GM21737 (cell line): ENCODE results near the gene MUC5B.
"Not testable (repeated sequence)": the region's sequence is repeated elsewhere in the genome, so short reads cannot be mapped to it uniquely, and the experiment has no call there.

Experiments used
- ATAC-seq: cut with Tn5 transposase; IDR thresholded peaks from one replicate; pipeline ENCODE4 v1.9.1; 2021; ENCODE audit warnings: mild to moderate bottlenecking, moderate library complexity; ENCODE audit not compliant: unreplicated experiment

MUC5B gene, protein sequence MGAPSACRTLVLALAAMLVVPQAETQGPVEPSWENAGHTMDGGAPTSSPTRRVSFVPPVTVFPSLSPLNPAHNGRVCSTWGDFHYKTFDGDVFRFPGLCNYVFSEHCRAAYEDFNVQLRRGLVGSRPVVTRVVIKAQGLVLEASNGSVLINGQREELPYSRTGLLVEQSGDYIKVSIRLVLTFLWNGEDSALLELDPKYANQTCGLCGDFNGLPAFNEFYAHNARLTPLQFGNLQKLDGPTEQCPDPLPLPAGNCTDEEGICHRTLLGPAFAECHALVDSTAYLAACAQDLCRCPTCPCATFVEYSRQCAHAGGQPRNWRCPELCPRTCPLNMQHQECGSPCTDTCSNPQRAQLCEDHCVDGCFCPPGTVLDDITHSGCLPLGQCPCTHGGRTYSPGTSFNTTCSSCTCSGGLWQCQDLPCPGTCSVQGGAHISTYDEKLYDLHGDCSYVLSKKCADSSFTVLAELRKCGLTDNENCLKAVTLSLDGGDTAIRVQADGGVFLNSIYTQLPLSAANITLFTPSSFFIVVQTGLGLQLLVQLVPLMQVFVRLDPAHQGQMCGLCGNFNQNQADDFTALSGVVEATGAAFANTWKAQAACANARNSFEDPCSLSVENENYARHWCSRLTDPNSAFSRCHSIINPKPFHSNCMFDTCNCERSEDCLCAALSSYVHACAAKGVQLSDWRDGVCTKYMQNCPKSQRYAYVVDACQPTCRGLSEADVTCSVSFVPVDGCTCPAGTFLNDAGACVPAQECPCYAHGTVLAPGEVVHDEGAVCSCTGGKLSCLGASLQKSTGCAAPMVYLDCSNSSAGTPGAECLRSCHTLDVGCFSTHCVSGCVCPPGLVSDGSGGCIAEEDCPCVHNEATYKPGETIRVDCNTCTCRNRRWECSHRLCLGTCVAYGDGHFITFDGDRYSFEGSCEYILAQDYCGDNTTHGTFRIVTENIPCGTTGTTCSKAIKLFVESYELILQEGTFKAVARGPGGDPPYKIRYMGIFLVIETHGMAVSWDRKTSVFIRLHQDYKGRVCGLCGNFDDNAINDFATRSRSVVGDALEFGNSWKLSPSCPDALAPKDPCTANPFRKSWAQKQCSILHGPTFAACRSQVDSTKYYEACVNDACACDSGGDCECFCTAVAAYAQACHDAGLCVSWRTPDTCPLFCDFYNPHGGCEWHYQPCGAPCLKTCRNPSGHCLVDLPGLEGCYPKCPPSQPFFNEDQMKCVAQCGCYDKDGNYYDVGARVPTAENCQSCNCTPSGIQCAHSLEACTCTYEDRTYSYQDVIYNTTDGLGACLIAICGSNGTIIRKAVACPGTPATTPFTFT (N-terminal part only)

DNA sequence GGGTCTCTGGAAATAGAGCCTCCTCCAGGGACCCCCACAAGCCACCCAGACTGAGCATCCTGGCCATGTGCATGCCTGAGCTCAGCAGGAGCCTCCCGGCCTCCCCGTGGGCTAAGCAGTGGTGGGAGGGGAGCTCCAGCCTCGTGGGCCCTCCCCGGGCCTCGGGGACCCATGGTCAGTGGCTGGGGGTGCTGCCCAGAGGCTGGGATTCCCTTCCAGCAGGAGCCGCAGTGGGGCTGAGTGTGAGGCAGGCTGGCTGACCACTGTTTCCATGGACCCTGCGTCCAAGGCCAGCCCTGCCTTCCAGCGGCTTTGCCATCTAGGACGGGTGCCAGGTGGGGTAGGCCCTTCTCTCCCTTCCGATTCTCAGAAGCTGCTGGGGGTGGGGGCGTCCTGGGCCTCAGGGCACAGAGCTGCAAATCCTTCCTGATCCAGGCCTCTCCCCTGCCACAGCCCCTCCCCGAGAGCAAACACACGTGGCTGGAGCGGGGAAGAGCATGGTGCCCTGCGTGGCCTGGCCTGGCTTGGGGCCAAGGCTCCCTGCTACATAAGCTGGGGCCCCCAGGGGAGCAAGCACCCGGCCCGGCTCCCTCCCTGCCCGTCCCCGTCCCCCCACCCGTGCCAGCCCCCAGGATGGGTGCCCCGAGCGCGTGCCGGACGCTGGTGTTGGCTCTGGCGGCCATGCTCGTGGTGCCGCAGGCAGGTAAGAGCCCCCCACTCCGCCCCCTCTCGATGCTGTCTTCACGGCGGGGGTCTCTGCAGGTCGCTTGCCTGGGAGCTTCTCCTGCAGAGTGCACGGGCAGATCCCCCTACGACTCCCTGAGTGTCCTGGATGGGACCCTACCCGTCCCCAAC lies at the start of gene MUC5B:
Gene MUC5B, plus strand, starts transcription at position 576 of the 855 bp plus-strand sequence. Its CDS starts 58 bp downstream, at position 634.
- ATAC-seq, result no peak

DNA sequence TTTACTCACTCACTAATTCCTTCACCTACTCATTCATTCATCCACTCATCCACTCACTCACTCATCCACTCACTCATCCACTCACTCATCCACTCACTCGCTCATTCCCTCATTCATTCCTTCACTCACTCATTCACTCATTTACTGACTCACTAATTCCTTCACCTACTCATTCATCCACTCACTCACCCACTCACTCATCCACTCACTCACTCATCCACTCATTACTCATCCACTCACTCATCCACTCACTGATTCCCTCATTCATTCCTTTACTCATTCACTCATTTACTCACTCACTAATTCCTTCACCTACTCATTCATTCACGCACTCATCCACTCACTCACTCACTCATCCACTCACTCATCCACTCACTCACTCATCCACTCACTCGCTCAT lies 49.5 kb upstream of the MUC5B start:
- ATAC-seq, result not testable (repeated sequence)

DNA sequence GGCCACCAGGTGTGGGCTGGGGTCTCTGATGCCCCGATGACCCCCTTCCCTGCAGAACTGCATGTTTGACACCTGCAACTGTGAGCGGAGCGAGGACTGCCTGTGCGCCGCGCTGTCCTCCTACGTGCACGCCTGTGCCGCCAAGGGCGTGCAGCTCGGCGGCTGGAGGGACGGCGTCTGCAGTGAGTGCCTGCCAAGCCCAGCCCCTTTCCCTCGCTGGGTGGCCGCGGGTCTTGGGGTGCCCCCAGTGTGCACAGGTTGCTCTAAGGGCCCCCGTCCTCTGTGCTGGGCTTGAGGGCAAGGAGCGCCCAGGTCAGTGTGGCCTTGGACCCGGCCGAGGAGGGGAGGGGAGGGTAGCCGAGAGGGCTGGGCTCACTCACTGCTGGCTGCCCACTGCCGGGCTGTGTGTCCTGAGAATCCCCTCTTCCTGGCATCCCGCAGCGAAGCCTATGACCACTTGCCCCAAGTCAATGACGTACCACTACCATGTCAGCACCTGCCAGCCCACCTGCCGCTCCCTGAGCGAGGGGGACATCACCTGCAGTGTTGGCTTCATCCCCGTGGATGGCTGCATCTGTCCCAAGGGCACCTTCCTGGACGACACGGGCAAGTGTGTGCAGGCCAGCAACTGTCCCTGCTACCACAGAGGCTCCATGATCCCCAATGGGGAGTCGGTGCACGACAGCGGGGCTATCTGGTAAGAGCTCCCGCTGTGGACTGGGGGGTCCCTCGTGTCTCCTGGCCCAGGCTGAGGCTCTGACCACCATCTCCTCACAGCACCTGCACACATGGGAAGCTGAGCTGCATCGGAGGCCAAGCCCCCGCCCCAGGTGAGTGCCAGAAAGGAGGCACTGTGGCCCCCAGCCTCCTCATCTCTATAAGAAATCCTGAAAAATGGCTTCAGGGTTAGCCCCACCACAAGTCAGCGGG lies 48.2 kb upstream of the MUC5B start:
- no peak for ATAC-seq

- ATAC-seq, result no peak
Measured at GRCh38 chr11:1175461-1176223, 47.2 kb upstream of the MUC5B start.

DNA sequence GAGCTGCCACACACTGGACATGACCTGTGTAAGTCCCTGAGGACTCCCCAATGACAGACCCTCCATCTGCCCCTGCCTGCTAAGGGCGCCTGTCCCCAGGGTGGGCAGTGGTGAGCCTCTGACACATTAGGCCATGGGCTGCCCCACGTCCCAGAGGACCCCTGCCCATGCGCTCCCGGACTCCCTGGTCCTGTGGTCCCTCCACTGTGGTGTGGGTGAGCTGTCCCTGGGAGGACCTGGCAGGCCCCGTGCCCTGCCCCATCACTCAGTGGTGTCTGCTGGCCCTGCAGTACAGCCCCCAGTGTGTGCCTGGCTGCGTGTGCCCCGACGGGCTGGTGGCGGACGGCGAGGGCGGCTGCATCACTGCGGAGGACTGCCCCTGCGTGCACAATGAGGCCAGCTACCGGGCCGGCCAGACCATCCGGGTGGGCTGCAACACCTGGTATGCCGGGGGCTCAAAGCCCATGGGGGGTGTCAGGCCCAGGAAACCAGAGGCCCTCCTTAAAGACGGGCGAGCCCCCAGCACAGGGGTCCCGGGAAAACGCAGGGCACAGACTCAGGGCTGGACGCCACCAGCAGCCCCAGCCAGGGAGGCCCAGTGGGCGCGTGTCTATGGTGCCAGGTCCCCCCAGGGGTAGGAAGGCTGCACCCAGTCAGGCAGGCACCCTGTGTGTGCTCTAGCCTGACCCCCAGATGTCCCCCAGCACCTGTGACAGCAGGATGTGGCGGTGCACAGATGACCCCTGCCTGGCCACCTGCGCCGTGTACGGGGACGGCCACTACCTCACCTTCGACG lies 46.4 kb upstream of the MUC5B start:
- ATAC-seq, result no peak

- no peak for ATAC-seq
Measured at GRCh38 chr11:1177020-1177770, 45.7 kb upstream of the MUC5B start.

GRCh38 chr11:1177771-1178090 lies 45.1 kb upstream of the MUC5B start:
- no peak for ATAC-seq

DNA sequence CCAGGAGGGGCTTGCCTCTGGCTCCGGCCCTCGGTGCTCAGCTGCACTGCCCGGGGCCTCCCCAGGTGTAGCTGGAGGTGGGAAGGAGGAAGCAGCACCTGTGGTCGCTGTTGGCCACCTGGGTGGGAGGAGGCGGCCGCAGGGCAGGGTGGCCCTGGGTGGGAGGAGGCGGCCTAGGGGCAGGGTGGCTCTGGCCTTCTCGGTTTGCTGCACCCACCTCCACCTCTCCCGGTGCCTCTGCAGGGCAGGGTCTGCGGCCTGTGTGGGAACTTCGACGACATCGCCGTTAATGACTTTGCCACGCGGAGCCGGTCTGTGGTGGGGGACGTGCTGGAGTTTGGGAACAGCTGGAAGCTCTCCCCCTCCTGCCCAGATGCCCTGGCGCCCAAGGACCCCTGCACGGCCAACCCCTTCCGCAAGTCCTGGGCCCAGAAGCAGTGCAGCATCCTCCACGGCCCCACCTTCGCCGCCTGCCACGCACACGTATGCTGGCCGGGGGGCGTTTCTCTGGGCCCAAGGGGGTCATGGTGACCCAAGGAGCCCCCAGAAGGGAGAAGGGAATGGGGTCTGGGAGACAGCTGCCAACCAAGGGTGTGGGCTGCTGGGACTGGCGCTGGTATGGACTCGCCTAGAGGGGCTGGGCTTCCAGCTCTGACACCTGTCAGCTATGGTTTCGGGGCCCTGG lies 44.5 kb upstream of the MUC5B start:
- no peak for ATAC-seq

- no peak for ATAC-seq
Measured at GRCh38 chr11:1178906-1179305, 44.0 kb upstream of the MUC5B start.

- no peak for ATAC-seq
Measured at GRCh38 chr11:1179641-1180040, 43.2 kb upstream of the MUC5B start.

- no peak for ATAC-seq
Measured at GRCh38 chr11:1180171-1180570, 42.7 kb upstream of the MUC5B start.

- no peak for ATAC-seq
Measured at GRCh38 chr11:1180947-1181391, 41.9 kb upstream of the MUC5B start.

DNA sequence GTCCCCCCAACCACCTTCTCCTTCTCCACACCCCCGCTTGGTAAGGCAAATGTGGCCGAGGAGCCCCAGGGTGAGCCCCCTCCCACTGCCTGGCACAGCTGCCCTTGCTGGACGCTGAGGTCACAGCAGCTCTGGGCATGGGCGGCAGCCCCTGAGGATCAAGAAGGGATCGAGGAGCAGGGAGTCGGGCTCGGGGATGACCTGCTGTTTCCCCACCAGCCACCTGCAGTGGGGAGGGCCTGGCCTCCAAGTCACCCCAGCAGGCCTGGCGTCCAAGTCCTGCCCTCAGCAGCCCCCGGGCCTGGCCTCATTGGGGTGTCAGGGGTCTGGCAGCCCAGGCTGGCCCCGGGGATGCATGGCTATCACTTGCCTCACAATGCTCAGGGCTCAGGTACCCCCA lies 41.4 kb upstream of the MUC5B start:
- no peak for ATAC-seq

DNA sequence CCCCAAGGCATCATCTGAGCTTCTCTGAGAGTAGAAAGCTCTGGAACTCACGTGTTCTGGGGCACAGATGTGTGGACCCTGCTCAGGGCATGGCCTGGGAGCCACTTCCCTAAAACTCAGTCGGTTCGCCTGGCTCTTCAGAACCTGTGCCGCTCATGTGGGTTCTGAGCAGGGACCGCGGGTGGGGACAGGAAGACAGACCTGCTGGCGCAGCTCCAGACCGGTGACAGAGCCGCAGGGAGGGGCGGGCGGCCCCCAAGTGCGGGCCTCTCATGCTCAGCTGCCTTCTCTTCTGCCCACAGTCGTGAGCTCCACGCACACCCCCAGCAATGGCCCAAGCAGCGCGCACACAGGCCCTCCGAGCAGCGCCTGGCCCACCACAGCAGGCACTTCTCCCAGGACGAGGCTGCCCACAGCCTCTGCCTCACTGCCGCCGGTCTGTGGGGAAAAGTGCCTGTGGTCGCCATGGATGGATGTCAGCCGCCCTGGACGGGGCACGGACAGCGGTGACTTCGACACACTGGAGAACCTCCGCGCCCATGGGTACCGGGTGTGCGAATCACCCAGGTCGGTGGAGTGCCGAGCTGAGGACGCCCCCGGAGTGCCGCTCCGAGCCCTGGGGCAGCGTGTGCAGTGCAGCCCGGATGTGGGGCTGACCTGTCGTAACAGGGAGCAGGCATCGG lies 40.9 kb upstream of the MUC5B start:
- no peak for ATAC-seq

- not testable (repeated sequence) for ATAC-seq
Measured at GRCh38 chr11:1184139-1184538, 38.7 kb upstream of the MUC5B start.
